HG02852 (cell line): ENCODE data around the gene PXN.

Experiments used
- ATAC-seq: cut with Tn5 transposase; IDR thresholded peaks from one replicate; pipeline ENCODE4 v1.9.1; 2021; ENCODE audit warnings: mild to moderate bottlenecking, moderate library complexity; ENCODE audit not compliant: unreplicated experiment

PXN gene

DNA sequence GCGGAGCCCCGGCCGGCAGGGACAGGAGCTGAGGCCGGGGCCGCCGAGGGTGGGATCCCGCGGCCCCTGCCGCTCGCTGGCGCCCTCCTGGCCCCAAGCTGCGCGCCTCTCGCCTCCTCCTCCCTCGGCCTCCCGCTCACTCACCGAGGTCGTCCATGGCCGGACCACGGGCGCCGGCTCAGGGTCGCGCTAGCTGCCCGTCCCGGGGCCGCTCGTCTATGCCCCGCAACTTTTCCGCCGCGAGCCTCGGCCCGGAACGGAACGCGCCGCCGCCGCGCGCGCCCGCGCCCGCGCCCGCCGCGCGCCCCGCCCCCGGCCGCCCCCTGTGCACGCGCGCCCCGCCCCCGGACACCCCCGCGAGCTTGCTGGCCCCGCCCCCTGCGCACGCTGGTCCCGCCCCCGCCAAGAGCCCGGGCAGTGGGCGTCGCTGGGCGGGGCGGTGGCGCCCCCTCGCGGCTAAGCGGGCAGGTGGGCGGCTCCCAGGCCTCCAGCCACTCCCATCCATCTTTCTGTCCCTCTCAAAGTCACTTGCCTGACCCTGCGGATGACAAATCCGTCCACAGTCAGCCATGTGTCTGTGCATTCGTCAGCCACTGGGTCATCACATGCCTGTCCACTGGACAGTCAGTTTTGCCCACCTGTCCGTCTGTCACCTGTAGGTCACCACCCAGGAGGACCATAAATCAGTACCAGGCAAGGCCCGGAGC, at the start of gene PXN:
TSS of gene PXN (minus strand) at position 258 of the 707 bp plus-strand sequence. CDS start at position 157, 101 bp downstream.
- peak; percentile 70 for ATAC-seq

DNA sequence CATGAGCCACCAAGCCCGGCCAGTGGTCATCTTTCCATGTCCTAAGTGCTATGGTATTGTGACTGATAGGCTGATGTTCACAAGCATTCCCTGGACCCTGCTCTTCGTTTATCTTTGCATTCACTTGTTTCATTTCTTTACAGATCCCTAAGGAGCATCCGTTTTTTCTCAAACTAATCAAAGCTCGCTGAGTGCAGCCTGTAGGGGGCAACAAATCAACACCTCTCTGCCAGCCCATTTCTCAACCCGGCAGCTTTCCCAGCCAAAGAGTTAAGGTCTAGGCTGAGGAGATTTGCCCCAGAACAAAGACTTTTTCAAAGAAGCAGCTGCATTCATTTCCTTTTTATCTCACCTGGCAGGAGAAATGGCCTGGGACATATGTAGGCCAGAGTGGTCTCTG, 48.7 kb upstream of the PXN start:
- ATAC-seq, result no peak

- ATAC-seq, result peak; percentile 92
Measured at GRCh38 chr12:120301962-120302815, 36.7 kb upstream of the PXN start, which contains the start of gene SIRT4. TSS of gene SIRT4 (plus strand) at chr12:120302321. CDS start at chr12:120303562, 1,241 bp downstream.

DNA sequence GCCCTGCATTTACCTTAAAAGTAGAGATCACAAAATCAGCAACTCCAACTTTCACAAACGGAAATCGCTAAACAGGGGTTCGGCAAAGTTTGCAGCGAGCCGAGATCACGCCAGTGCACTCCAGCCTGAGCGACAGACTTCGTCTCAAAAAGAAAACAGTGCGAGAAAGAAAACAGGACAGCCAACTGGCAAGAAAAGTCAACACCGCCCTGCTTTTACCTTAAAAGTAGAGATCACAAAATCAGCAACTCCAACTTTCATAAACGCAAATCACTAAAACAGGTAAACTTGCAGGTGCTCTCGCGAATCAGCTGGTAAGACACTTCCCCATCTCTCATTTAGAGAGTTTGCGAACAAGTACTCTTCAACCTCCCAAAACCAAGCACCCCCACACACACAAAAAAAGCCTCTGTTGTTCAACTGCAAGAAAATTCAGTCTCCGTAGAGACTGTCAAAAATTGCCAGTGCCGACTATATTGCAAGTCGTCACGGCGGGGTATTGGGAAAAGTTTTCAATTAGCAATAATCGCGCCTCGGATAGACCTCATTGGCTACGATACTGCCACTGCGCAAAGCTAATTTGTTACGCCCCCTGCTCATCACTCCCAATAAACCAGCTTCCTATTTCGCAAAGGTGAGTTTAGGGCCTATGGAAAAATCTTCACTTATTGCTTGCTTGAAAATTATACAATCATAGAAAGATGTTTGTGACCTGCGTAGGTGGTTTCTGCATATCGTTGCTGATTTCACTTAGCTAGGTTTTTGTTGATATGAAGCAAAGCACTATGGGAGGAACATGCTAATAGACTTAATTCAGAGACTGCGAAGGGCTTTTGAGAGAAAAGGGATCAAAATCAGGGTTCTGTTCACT, 27.4 kb upstream of the PXN start, which contains the start of gene RNU4-1:
TSS of gene RNU4-1 (minus strand) at position 577 of the 871 bp plus-strand sequence.
- ATAC-seq, result peak; percentile 34

GRCh38 chr12:120292411-120292660, 26.8 kb upstream of the PXN start:
- ATAC-seq, result peak; percentile 9

- ATAC-seq, result no peak
Measured at GRCh38 chr12:120290609-120291305, 25.2 kb upstream of the PXN start.

DNA sequence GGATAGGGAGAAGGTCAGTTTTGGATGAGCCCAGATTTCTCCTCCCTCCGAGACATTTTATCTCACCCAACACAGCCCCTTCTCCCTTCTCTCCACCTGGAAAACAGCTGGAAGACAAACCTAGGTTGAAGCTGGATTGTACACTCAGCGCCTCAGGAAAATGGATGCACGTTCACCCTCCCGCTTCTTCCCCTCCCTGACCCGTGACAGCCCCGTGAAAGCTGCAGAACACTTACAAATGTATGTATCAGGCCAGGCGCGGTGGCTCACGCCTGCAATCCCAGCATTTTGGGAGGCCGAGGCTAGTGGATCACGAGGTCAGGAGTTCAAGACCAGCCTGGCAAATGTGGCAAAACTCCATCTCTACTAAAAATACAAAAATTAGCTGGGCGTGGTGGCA, 22.0 kb upstream of the PXN start:
- no peak for ATAC-seq

GRCh38 chr12:120286768-120287490, 21.4 kb upstream of the PXN start:
- no peak for ATAC-seq

DNA sequence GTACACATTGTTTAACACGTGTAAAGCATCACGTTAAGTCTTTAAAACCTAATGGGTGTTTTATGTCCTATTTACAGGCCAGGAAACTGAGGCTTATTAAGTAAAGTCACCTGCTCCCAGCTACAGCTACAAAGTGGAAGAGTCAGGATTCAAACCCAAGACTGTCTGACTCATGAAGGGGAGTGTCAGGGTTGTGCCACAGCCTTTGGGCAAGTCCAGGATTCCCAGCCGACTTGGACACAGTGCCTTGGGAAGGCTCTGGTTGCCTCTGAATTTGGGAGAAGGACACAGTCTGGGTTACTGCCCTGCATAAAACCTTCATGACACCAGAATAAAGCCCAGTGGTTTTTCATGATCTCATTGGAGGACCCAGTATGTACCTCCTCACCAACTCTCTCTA, 18.9 kb upstream of the PXN start:
- no peak for ATAC-seq

DNA sequence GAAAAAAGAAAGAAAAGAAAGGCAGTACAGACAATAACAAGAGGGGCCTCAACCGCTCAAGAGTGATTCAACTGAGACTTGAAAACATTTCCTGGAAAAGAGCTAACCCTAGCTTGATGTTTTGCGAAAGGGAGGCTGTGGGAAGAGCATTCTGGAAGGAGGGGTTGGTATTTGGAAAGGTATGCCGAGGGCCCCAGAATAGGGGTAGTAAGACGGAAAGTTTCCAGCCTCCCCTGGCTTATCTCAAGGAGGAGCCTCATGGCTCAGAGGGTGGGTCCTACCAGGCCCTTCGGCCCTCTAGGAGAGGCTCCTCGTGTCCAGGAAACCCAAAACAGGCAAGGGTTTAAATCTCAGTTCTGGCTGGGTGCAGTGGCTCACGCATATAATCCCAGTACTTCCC, 17.8 kb upstream of the PXN start:
- no peak for ATAC-seq

DNA sequence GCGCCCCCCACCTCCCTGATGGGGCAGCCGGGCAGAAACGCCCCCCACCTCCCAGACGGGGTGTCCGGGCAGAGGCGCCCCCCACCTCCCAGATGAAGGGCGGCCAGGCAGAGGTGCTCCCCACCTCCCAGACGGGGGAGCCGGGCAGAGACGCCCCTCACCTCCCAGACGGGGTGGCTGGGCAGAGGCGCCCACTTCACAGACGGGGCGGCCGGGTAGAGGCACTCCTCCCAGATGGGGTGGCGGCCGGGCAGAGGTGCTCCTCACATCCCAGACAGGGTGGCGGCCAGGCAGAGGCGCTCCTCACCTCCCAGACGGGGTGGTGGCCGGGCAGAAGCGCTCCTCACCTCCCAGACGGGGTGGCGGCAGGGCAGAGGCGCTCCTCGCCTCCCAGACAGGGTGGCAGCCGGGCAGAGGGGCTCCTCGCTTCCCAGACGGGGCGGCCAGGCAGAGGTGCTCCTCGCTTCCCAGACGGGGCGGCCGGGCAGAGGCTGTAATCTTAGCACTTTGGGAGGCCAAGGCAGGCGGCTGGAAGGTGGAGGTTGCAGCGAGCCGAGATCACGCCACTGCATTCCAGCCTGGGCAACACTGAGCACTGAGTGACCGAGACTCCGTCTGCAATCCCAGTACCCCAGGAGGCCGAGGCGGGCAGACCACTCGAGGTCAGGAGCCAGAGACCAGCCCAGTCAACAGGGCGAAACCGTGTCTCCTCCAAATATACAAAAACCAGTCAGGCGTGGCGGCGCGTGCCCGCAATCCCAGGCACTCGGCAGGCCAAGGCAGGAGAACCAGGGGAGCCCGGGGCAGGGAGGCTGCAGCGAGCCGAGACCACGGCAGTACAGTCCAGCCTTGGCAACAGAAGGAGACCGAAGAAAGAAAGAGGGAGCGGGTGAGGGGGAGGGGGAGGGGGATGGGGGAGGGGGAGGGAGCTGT, 12.9 kb upstream of the PXN start:
- ATAC-seq, result no peak

GRCh38 chr12:120276734-120277133, 11.2 kb upstream of the PXN start:
- ATAC-seq, result no peak

DNA sequence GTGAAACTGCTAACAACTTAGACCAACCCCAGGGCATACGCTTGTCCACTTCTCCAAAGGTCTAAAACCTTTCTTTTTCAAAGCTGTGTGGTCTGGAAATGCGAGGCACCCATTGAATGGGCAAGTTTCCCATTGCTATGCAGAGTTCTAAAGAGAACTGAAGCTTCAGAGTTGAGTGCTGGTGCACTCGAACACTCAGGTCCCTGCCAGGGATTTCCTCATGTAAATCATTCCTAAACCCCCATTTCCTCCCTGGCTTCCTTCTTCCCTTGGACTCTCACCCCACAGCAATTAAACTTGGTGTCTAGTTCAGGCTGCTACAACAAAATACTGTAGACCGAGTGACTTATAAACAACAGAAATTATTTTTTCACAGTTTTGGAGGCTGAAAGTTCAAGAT, 2.2 kb upstream of the PXN start:
- ATAC-seq, result no peak

DNA sequence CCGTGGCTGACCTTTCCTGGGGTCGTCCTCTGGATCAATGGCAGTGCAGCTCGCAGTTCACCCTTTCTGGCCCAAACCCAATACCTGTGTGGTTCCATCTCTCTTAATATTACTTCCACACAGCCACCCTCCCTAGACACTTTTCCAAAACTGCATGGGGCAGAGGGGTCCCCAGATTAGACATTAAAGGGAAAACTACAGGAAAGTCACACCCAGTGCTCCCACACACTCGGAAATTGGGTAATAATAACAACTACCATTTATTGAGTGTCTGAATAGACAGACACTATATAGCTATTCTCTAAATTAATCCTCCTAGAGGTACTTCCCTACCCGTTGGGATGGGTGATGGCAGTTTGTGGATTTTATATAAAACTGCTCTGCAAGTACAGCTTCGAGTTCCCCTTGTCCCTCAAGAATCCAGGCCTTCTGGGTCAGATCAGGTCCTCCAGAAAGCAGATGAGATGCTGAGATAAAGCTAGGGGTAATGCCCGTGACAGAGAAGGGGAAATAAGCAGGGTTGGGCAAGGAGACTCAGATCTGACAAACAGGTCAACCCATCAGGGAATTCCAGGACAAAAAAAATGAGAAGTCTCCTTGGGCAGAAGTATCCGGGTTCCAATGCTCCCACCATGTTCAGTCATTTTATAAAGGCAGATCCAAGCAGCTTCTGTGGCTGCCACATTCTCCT, 795 bp upstream of the PXN start:
- ATAC-seq, result no peak

- ATAC-seq, result no peak
Measured at GRCh38 chr12:120264904-120265472, 542 bp downstream of the PXN start.

DNA sequence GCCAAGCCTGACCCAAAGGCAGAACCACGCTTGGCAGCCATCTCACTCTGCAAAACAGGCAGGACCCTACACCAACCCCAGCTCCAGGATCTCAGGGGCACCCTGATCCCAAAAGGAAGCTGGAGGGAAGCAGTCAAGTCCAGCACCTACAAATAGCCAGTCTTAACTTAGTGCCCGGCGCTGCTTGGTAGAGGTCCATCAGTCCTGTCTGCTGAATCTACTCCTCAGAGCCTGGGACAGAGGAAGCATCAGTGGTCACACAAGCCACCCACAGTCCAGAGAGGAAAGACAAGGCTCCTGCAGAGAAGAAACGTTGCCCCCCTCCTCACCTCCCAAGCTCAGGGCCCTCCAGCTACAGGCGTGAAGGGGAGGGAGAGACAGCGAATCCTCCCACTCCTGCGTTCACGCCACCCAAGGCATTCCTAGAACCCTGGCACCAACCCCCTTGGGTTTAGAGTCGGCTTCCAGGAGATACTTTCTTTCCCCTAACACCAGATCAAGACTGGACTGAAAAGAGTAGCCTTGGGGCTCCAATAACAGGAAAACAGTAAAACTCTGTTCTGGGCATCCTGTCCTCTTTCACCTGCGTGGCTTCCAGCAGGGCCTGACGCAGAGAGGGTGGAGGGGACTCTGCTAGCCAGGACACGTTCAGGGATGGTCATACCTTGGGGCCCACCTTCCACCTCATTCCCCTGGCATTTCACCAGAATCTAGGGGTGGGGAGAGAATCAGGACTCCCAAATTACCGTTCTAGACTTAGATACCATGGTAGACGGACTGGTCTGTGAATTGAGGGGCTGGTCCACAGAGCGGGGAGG, 1.2 kb downstream of the PXN start:
- no peak for ATAC-seq

DNA sequence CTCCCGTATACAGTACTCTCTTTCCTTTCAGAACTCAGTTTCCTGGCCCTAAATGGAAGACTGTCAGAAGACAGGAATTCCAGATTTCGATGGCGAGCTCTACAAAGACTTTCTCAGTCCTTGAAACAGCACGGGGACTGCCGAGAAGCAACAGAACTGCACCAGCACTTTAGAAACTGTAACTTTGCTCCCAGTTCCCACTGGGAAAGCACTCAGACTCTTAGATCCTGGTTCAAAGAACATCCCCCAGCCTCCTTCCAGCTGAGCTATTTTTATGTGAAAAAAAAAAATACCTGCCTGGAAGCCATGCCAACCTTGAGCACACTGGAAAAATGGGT, 1.8 kb downstream of the PXN start:
- ATAC-seq, result no peak
